K562 (cell line): ENCODE data around the gene ZSWIM1.

Source experiments
- ESRRA ChIP-seq: fragments of 450-650 bp; IDR thresholded peaks from 2 replicates; pipeline ENCODE4 v1.6.1; 2014; ENCODE audit warnings: low read depth, mild to moderate bottlenecking, moderate library complexity, borderline replicate concordance
- RBM15 ChIP-seq: fragments of 200-400 bp; formaldehyde crosslinking; IDR thresholded peaks from 2 replicates; pipeline ENCODE4 v1.6.1; 2018; ENCODE audit warnings: mild to moderate bottlenecking, low read length, moderate library complexity; ENCODE audit not compliant: insufficient read depth
- SMAD4 ChIP-seq: fragments of 250-450 bp; sonication (Bioruptor Pico); conservative IDR thresholded peaks from 2 replicates; pipeline ENCODE4 v1.8.0; 2021; ENCODE audit warnings: inconsistent platforms, mild to moderate bottlenecking, moderate library complexity
- TF ChIP-seq, protein P1 (sequence below): sonication (generic); formaldehyde crosslinking; IDR thresholded peaks from 2 replicates; pipeline ENCODE4 v1.8.1; 2023; ENCODE audit warnings: mild to moderate bottlenecking, missing genetic modification reagents

DNA sequence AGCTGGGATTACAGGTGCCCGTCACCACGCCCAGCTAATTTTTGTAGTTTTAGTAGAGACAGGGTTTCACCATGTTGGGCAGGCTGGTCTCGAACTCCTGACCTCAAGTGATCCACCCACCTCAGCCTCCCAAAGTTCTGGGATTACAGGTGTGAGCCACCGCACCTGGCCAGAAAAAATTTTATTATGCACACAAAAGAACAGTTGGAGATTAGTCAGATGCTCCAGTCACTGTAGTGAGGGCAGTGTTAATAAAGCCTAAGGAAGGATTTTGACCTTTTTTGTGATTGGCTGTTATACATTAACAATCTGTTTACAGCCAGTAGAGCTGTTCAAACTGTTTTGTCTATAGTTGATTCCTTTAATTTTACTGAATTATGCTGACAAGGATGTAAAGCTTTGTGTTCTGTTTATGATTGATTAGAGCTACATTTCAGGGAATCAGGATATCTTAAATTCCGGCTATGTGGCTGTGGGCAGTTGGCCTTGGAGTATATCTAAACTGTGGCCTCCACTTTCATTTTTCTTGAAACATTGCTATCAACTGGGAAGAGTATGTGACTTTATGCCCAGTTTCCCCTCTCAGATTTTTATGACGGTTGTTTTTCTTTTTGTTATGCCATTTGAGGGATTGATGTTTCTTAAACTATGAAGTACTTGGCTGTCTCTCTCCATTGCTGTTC lies 13.8 kb upstream of the ZSWIM1 start:
- TF ChIP-seq ESRRA (no peak), SMAD4 (CRISPR knock-in tag) (no peak), RBM15 (no peak)
- TF ChIP-seq, protein P1, sequence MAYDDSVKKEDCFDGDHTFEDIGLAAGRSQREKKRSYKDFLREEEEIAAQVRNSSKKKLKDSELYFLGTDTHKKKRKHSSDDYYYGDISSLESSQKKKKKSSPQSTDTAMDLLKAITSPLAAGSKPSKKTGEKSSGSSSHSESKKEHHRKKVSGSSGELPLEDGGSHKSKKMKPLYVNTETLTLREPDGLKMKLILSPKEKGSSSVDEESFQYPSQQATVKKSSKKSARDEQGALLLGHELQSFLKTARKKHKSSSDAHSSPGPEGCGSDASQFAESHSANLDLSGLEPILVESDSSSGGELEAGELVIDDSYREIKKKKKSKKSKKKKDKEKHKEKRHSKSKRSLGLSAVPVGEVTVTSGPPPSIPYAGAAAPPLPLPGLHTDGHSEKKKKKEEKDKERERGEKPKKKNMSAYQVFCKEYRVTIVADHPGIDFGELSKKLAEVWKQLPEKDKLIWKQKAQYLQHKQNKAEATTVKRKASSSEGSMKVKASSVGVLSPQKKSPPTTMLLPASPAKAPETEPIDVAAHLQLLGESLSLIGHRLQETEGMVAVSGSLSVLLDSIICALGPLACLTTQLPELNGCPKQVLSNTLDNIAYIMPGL (CRISPR knock-in tag) = no peak
